ENCODE measurements around the gene RIPOR3.
A peak's percentile ranks its signal among the peaks of the same experiment; 100 is the strongest.

RIPOR3 gene

GRCh38 chr20:50731055-50731929, 40.0 kb upstream of the RIPOR3 start, which contains the start of gene PARD6B:
TSS of gene PARD6B (plus strand) at chr20:50731580. CDS start at chr20:50731787, 207 bp downstream.
- DNase-seq (ENCODE audit: low read depth in 1 of 2, low spot score in 1 of 2), result peak; percentile 94 to 98
- H3K27me3 ChIP-seq (ENCODE audit: insufficient read depth, poor library complexity, severe bottlenecking), result no peaks in the 10 kb centered on the region
- peak; percentile 18; the same call in 1 of the 2 replicates for TF ChIP-seq POLR2AphosphoS5 (IDR thresholded peaks at IDR 0.05; ENCODE audit: low read depth)
- TF ChIP-seq SPI1 (IDR thresholded peaks at IDR 0.05; ENCODE audit: borderline replicate concordance, low read depth), result no peak
- TF ChIP-seq REST (IDR thresholded peaks at IDR 0.05; ENCODE audit: insufficient replicate concordance, low read depth), result no peak
- peak; percentile 68 for TF ChIP-seq GABPA (IDR thresholded peaks at IDR 0.05; ENCODE audit: low read depth)
- no peak for TF ChIP-seq CTCF (IDR thresholded peaks at IDR 0.05; ENCODE audit: insufficient read depth, low read length)
- peak within 1 kb of the TSS; percentile 63 for H3K27ac ChIP-seq (replicated peaks)
- peak within 1 kb of the TSS; percentile 62 for H3K4me3 ChIP-seq (replicated peaks; ENCODE audit: insufficient read depth, low read length)

GRCh38 chr20:50730765-50731054, 39.4 kb upstream of the RIPOR3 start:
- Histone ChIP-seq H3K4me3 (replicated peaks; ENCODE audit: insufficient read depth, low read length) (peak overlapping the region; percentile 62), H3K27me3 (ENCODE audit: insufficient read depth, poor library complexity, severe bottlenecking) (no peaks in the 10 kb centered on the region), H3K27ac (replicated peaks) (peak overlapping the region; percentile 63)
- DNase-seq (ENCODE audit: low read depth in 1 of 2, low spot score in 1 of 2), result no peak
- no peak for TF ChIP-seq REST (IDR thresholded peaks at IDR 0.05; ENCODE audit: insufficient replicate concordance, low read depth)
- no peak for TF ChIP-seq CTCF (IDR thresholded peaks at IDR 0.05; ENCODE audit: insufficient read depth, low read length)
- TF ChIP-seq GABPA (IDR thresholded peaks at IDR 0.05; ENCODE audit: low read depth), result no peak
- TF ChIP-seq SPI1 (IDR thresholded peaks at IDR 0.05; ENCODE audit: borderline replicate concordance, low read depth), result no peak
- no peak for TF ChIP-seq POLR2AphosphoS5 (IDR thresholded peaks at IDR 0.05; ENCODE audit: low read depth)

- Histone ChIP-seq H3K27me3 (ENCODE audit: insufficient read depth, poor library complexity, severe bottlenecking) (no peaks in the 10 kb centered on the region), H3K4me3 (replicated peaks; ENCODE audit: insufficient read depth, low read length) (peak overlapping the region; percentile 62), H3K27ac (replicated peaks) (peak overlapping the region; percentile 63)
- no peak for TF ChIP-seq POLR2AphosphoS5 (IDR thresholded peaks at IDR 0.05; ENCODE audit: low read depth)
- TF ChIP-seq CTCF (IDR thresholded peaks at IDR 0.05; ENCODE audit: insufficient read depth, low read length), result no peak
- no peak for TF ChIP-seq GABPA (IDR thresholded peaks at IDR 0.05; ENCODE audit: low read depth)
- TF ChIP-seq SPI1 (IDR thresholded peaks at IDR 0.05; ENCODE audit: borderline replicate concordance, low read depth), result no peak
- TF ChIP-seq REST (IDR thresholded peaks at IDR 0.05; ENCODE audit: insufficient replicate concordance, low read depth), result no peak
- no peak for DNase-seq (ENCODE audit: low read depth in 1 of 2, low spot score in 1 of 2)
Observed at GRCh38 chr20:50729901-50730764, 38.8 kb upstream of the RIPOR3 start.
